DOHH2 (cell line): ENCODE results near the gene DENND6B.

Experiments
- H3F3A ChIP-seq: fragments of 200-600 bp; sonication (generic), shearing (Covaris generic); 2 replicates; pipeline ENCODE4 v1.6.0; 2016; ENCODE audit warnings: antibody characterized with exemption, mild to moderate bottlenecking; ENCODE audit not compliant: control insufficient read depth, insufficient read depth
- H3K27ac ChIP-seq: fragments of 200-600 bp; sonication (generic); 2 replicates; pipeline ENCODE4 v1.5.1; 2014; ENCODE audit warnings: low read depth, mild to moderate bottlenecking, low read length, moderate library complexity
- H3K27me3 ChIP-seq: fragments of 200-600 bp; sonication (generic); 2 replicates; pipeline ENCODE4 v1.6.1; 2014; ENCODE audit warnings: mild to moderate bottlenecking, low read length, mixed read lengths; ENCODE audit not compliant: control insufficient read depth
- H3K36me3 ChIP-seq: fragments of 200-600 bp; sonication (generic); 2 replicates; pipeline ENCODE4 v1.6.1; 2014; ENCODE audit warnings: mild to moderate bottlenecking, low read length, moderate library complexity, mixed read lengths; ENCODE audit not compliant: control insufficient read depth
- H3K4me1 ChIP-seq: fragments of 200-600 bp; sonication (generic); 2 replicates; pipeline ENCODE4 v1.6.1; 2014; ENCODE audit warnings: mild to moderate bottlenecking, low read length, mixed read lengths; ENCODE audit not compliant: control insufficient read depth
- H3K4me2 ChIP-seq: fragments of 200-600 bp; sonication (generic); 2 replicates; pipeline ENCODE4 v1.6.0; 2014; ENCODE audit warnings: mild to moderate bottlenecking, low read length, moderate library complexity
- H3K4me3 ChIP-seq: fragments of 200-600 bp; sonication (generic); 2 replicates; pipeline ENCODE4 v1.5.1; 2014; ENCODE audit warnings: mild to moderate bottlenecking, low read length, mixed read lengths
- H3K79me2 ChIP-seq: fragments of 200-600 bp; sonication (generic); 2 replicates; pipeline ENCODE4 v1.6.1; 2014; ENCODE audit warnings: mild to moderate bottlenecking, low read length, mixed read lengths; ENCODE audit not compliant: control insufficient read depth
- H3K9me2 ChIP-seq: fragments of 200-600 bp; sonication (generic); replicated peaks from 2 replicates; pipeline ENCODE4 v1.6.1; 2014; ENCODE audit warnings: mild to moderate bottlenecking, low read length, mixed read lengths; ENCODE audit not compliant: control insufficient read depth
- H3K9me3 ChIP-seq: fragments of 200-600 bp; sonication (generic); 2 replicates; pipeline ENCODE4 v1.6.1; 2014; ENCODE audit warnings: antibody characterized with exemption, low read length, mixed read lengths; ENCODE audit not compliant: control insufficient read depth, insufficient read depth
- H4K20me1 ChIP-seq: fragments of 200-600 bp; sonication (generic); 2 replicates; pipeline ENCODE4 v1.6.0; 2014; ENCODE audit warnings: low read depth, mild to moderate bottlenecking, antibody characterized with exemption, low read length, moderate library complexity; ENCODE audit not compliant: control insufficient read depth, insufficient read depth
- EZH2phosphoT487 ChIP-seq: fragments of 200-600 bp; sonication (generic); IDR thresholded peaks from 2 replicates; pipeline ENCODE4 v1.6.1; 2017; ENCODE audit warnings: borderline replicate concordance, mild to moderate bottlenecking, antibody characterized with exemption, low read length, moderate library complexity, mixed read lengths
- TF ChIP-seq, protein P1 (sequence below): fragments of 200-600 bp; sonication (generic); IDR thresholded peaks from one replicate; pipeline ENCODE4 v1.5.1; 2014; ENCODE audit warnings: antibody characterized with exemption, mild to moderate bottlenecking, low read depth, low read length; ENCODE audit not compliant: poor library complexity, severe bottlenecking

Gene DENND6B

DNA sequence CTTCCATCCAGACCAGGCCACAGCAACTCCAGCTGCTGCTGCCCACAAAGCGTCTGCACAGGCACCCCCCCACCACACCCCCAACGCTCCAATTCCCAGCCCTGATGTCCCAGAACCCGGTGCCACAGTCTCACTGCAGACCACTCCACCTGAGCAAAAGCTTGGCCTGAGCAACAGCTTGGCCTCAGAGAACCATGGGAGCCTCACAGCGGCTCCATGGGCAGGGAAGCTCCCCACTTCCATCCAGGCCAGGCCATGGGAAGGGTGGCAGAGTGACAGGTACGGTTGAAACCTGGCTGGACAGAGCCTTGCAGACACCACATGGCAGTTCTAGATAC is 32.5 kb downstream of the DENND6B start:
- H3K79me2 ChIP-seq: peaks cover 96% of the 10 kb centered on the region
- peaks cover 13% of the 10 kb centered on the region for H3F3A ChIP-seq
- peaks cover 41% of the 10 kb centered on the region for H3K36me3 ChIP-seq
- H3K9me3 ChIP-seq: no peaks in the 10 kb centered on the region
- peak overlapping the region; percentile 70 for H3K27ac ChIP-seq
- H4K20me1 ChIP-seq: peaks cover 14% of the 10 kb centered on the region
- H3K4me1 ChIP-seq: peaks cover 79% of the 10 kb centered on the region
- H3K4me3 ChIP-seq: peak overlapping the region; percentile 62
- H3K9me2 ChIP-seq: no peaks in the 10 kb centered on the region
- peak overlapping the region; percentile 81 for H3K4me2 ChIP-seq
- no peaks in the 10 kb centered on the region for H3K27me3 ChIP-seq
- TF ChIP-seq, protein P1, sequence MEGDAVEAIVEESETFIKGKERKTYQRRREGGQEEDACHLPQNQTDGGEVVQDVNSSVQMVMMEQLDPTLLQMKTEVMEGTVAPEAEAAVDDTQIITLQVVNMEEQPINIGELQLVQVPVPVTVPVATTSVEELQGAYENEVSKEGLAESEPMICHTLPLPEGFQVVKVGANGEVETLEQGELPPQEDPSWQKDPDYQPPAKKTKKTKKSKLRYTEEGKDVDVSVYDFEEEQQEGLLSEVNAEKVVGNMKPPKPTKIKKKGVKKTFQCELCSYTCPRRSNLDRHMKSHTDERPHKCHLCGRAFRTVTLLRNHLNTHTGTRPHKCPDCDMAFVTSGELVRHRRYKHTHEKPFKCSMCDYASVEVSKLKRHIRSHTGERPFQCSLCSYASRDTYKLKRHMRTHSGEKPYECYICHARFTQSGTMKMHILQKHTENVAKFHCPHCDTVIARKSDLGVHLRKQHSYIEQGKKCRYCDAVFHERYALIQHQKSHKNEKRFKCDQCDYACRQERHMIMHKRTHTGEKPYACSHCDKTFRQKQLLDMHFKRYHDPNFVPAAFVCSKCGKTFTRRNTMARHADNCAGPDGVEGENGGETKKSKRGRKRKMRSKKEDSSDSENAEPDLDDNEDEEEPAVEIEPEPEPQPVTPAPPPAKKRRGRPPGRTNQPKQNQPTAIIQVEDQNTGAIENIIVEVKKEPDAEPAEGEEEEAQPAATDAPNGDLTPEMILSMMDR: no peak
- no peak for TF ChIP-seq EZH2phosphoT487

- Histone ChIP-seq H3K27ac (peak overlapping the region; percentile 70), H3K27me3 (no peaks in the 10 kb centered on the region), H3K36me3 (peaks cover 47% of the 10 kb centered on the region), H3K9me2 (no peaks in the 10 kb centered on the region), H3K4me1 (peaks cover 74% of the 10 kb centered on the region), H3K79me2 (peaks cover 95% of the 10 kb centered on the region), H3K4me3 (peak overlapping the region; percentile 62), H3K4me2 (peak overlapping the region; percentile 81), H3F3A (peaks cover 13% of the 10 kb centered on the region), H4K20me1 (peaks cover 14% of the 10 kb centered on the region), H3K9me3 (no peaks in the 10 kb centered on the region)
- TF ChIP-seq, protein P1: no peak
- no peak for TF ChIP-seq EZH2phosphoT487
Measured at GRCh38 chr22:50293441-50294318, 33.1 kb downstream of the DENND6B start.

- H3K4me1 ChIP-seq: peaks cover 66% of the 10 kb centered on the region
Measured at GRCh38 chr22:50292643-50293440, 34.0 kb downstream of the DENND6B start.

More at GRCh38 chr22:50292643-50293440, 34.0 kb downstream of the DENND6B start:
- H3K79me2 ChIP-seq: peaks cover 90% of the 10 kb centered on the region
- no peaks in the 10 kb centered on the region for H3K9me2 ChIP-seq
- H4K20me1 ChIP-seq: peaks cover 13% of the 10 kb centered on the region
- peak overlapping the region; percentile 70 for H3K27ac ChIP-seq
- no peaks in the 10 kb centered on the region for H3K27me3 ChIP-seq
- H3K4me3 ChIP-seq: peak overlapping the region; percentile 62
- H3K9me3 ChIP-seq: no peaks in the 10 kb centered on the region
- H3K4me2 ChIP-seq: peak overlapping the region; percentile 81
- H3K36me3 ChIP-seq: peaks cover 53% of the 10 kb centered on the region
- TF ChIP-seq, protein P1: no peak
- TF ChIP-seq EZH2phosphoT487: no peak
- H3F3A ChIP-seq: peaks cover 13% of the 10 kb centered on the region
